Tibial artery (tissue), 4 donors: ENCODE results near the gene TXK.

Source experiments
- DNase-seq, 2 donors: peaks; one replicate each; pipeline ENCODE4 v3.0.0-alpha.2; 2019
- H3K27ac ChIP-seq, 2 donors: fragments of 200-600 bp; sonication (generic) in 1 of 2; 1 replicate in 1 of 2; 2 replicates in 1 of 2; pipeline ENCODE4 v1.5.1; 2018 to 2019; ENCODE audit warnings: mild to moderate bottlenecking in 1 of 2
- H3K27me3 ChIP-seq, 2 donors: fragments of 200-600 bp; sonication (generic) in 1 of 2; one replicate each; pipeline versions ENCODE4 v1.5.1 to v1.6.0; 2016 to 2019
- H3K36me3 ChIP-seq, 3 donors: fragments of 200-600 bp; sonication (generic) in 2 of 3; one replicate each; pipeline ENCODE4 v1.5.1; 2016 to 2019; ENCODE audit warnings: mild to moderate bottlenecking in 2 of 3
- H3K4me1 ChIP-seq, 4 donors: fragments of 200-600 bp; sonication (generic) in 2 of 4; 1 replicate in 3 of 4; 2 replicates in 1 of 4; pipeline ENCODE4 v1.5.1; 2016 to 2019
- H3K4me3 ChIP-seq, 2 donors: fragments of 200-600 bp; sonication (generic) in 1 of 2; 1 replicate in 1 of 2; 2 replicates in 1 of 2; pipeline ENCODE4 v1.5.1; 2018 to 2019; ENCODE audit warnings: mild to moderate bottlenecking in 2 of 2
- H3K9me3 ChIP-seq, 3 donors: fragments of 200-600 bp; sonication (generic) in 1 of 3; one replicate each; pipeline ENCODE4 v1.5.1; 2016 to 2019
- CTCF ChIP-seq, 2 experiments: fragments of 200-600 bp in 1 of 2; fragments of 450-650 bp in 1 of 2; IDR thresholded peaks; one replicate each; pipeline ENCODE4 v1.5.1; 2017 to 2019; ENCODE audit warnings: antibody characterized with exemption in 2 of 2, mild to moderate bottlenecking in 1 of 2, moderate library complexity in 1 of 2
- intact Hi-C: fragments of 100-400 bp; cut with DNase I; formaldehyde crosslinking; loops from one replicate; pipeline ENCODE4 v1.15.0; 2023; ENCODE audit warnings: low total_unique reads

The TXK gene

DNA sequence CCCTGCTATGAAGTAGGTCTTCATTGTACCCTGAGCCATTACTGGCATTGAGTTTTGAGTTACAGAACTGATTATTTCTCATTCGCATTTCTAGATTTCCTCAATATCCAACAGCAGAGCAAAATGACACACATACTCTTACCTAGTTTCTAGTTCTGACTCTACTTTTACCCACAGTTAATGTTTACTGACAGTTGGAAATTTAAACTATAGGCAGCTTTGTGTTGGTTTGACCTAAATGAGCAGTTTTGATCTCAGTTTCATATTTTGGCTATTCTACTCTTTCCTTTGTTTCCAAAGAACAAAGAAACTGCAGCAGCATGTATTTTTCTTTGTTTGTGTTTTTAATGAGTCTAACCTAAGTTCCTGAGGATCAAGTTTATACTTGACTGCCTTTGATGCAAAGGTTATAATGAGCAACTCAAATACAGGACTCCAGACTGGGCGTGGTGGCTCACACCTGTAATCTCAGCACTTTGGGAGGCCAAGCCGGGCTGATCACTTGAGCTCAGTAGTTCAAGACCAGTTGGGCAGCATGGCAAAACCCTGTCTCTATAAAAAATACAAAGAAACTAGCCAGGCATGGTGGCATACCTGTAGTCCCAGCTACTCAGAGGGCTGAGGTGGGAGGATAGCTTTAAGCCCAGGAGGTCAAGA is 30.4 kb downstream of the TXK start:
- intact Hi-C loops, result no loop called here
- Histone ChIP-seq H3K9me3 (no peaks in the 10 kb centered on the region), H3K27ac (no peak overlapping the region), H3K27me3 (no peaks in the 10 kb centered on the region), H3K4me3 (no peak overlapping the region), H3K36me3 (no peaks in the 10 kb centered on the region), H3K4me1 (no peaks in the 10 kb centered on the region)
- DNase-seq, result no peak
- no peak for TF ChIP-seq CTCF (IDR thresholded peaks at IDR 0.05)

- intact Hi-C loops, result no loop called here
- H3K27me3 ChIP-seq, result no peaks in the 10 kb centered on the region
- TF ChIP-seq CTCF (IDR thresholded peaks at IDR 0.05), result no peak
- H3K9me3 ChIP-seq, result no peaks in the 10 kb centered on the region
- H3K4me1 ChIP-seq, result no peaks in the 10 kb centered on the region
- no peak for DNase-seq
- H3K36me3 ChIP-seq, result no peaks in the 10 kb centered on the region
- H3K27ac ChIP-seq, result no peak overlapping the region
- H3K4me3 ChIP-seq, result no peak overlapping the region
Measured at GRCh38 chr4:48102303-48102702, 31.7 kb downstream of the TXK start.

DNA sequence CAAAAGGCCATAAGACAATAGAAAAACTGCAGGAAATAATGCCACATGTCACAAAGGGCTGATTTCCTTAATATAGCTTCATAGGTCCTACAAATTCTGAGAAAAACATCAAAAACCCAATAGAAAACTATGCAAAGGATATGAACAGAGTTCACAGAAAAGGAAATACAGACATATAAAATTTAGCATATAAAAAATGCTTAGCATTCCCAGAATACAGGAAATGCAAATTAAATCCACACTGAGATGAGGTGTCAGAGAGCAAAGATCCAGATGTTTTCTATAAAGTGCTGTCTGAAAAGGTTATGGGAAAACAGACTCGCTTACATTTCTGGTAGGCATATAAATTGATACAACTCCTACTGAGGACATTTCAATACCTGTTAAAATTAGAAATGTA is 33.8 kb downstream of the TXK start:
- no peak for TF ChIP-seq CTCF (IDR thresholded peaks at IDR 0.05)
- no peaks in the 10 kb centered on the region for H3K36me3 ChIP-seq

DNA sequence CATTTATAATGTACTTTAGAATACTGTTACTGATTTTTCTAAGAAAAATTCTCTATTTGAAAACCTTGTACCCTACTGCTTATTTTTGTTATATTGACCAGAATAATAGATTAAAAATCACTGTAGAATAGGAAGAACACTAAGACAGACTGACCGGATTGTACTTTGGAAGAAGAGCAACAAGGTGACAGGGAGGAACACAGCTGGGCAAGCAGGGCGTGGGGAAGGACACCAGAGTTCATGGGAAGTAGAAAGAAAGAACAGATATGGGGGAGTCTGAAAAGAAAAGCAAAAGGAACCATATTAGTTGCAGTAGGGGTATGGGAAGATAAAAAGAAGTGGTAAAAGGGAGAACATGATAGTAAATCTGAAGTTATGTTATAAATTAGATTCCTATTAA is 38.6 kb downstream of the TXK start:
- H3K27ac ChIP-seq, result no peak overlapping the region
- H3K9me3 ChIP-seq, result no peaks in the 10 kb centered on the region
- no peak overlapping the region for H3K4me3 ChIP-seq
- intact Hi-C loops, result no loop called here
- H3K36me3 ChIP-seq, result no peaks in the 10 kb centered on the region
- no peak for DNase-seq
- H3K4me1 ChIP-seq, result no peaks in the 10 kb centered on the region
- TF ChIP-seq CTCF (IDR thresholded peaks at IDR 0.05), result no peak
- H3K27me3 ChIP-seq, result no peaks in the 10 kb centered on the region

More for the DNA sequence above, 33.8 kb downstream of the TXK start:
- Histone ChIP-seq H3K27ac (no peak overlapping the region), H3K9me3 (no peaks in the 10 kb centered on the region), H3K27me3 (no peaks in the 10 kb centered on the region), H3K4me1 (no peaks in the 10 kb centered on the region), H3K4me3 (no peak overlapping the region)
- intact Hi-C loops, result no loop called here
- no peak for DNase-seq

DNA sequence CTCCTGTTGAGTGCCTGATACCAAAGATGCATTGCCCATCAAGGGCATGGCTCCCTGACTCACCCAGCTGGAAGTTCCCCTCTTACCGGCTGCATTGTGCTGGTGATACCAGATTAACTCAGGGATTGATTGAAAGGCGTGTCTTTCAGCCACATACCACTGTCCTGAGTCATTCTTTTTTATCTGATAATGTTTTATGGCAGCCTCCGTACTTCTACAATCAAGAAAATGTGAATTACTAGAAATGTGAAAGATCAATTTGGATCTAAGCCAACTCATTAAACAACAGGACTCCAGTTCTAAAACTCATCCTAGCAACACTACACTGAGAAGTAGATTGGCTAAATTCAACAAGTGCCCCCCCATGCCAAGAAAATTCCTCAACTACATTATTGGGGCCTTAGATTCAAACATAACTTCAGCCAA is 40.0 kb downstream of the TXK start:
- intact Hi-C loops, result no loop called here
- no peak overlapping the region for H3K27ac ChIP-seq
- H3K36me3 ChIP-seq, result no peaks in the 10 kb centered on the region
- no peaks in the 10 kb centered on the region for H3K27me3 ChIP-seq
- no peak for DNase-seq
- TF ChIP-seq CTCF (IDR thresholded peaks at IDR 0.05), result no peak
- H3K9me3 ChIP-seq, result no peaks in the 10 kb centered on the region
- H3K4me3 ChIP-seq, result no peak overlapping the region
- no peaks in the 10 kb centered on the region for H3K4me1 ChIP-seq

DNA sequence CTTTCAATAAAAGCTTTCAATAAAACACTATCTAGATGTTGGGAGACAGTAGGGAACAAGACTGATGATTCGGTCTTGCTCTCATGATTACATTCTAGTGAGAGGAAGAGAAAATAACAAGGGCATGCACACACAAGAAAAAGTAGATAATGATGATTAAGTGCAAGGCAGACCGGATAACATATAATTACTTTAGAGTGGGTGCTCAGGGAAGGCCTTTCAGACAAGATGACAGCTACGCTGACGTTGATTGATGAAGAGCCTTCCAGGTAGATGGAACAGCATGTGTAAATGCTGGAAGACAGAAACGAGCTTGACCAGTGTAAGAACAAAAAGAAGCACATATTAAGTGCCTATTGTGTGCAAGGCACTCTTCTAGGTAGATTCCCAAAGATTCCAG is 43.4 kb downstream of the TXK start:
- no peaks in the 10 kb centered on the region for H3K27me3 ChIP-seq
- no peak for DNase-seq
- no peak overlapping the region for H3K27ac ChIP-seq
- intact Hi-C loops, result no loop called here
- TF ChIP-seq CTCF (IDR thresholded peaks at IDR 0.05), result no peak
- H3K9me3 ChIP-seq, result no peaks in the 10 kb centered on the region
- H3K36me3 ChIP-seq, result no peaks in the 10 kb centered on the region
- no peak overlapping the region for H3K4me3 ChIP-seq
- H3K4me1 ChIP-seq, result no peaks in the 10 kb centered on the region
